GM12878 (cell line): ENCODE data around the gene TSPAN12. TPM values are rescaled to one million over a fixed set of nuclear protein-coding genes. Genes with fewer than 3 reads are reported as not detected.

Source experiments
- ATAC-seq: fragments of 200-7000 bp; cut with Tn5 transposase; 3 replicates; pipeline ENCODE4 v1.9.1; 2020; ENCODE audit warnings: mild to moderate bottlenecking, moderate library complexity
- BruUV-seq: library from RNA; stranded (reverse); fragments of 400-500 nt; replicated peaks from 2 replicates; lab custom pipeline; 2021; lab: Mats Ljungman, UMichigan
- CTCF ChIA-PET: fragments of 300-600 bp; sonication (Branson Sonifier 250); formaldehyde crosslinking; extraction: SDS; loops from one replicate; lab custom pipeline; 2021; ENCODE audit warnings: inconsistent platforms; lab: Yijun Ruan, JAX
- POLR2A ChIA-PET: fragments of 350-600 bp; formaldehyde crosslinking; extraction: SDS; loops from one replicate; lab custom pipeline; 2021; ENCODE audit warnings: inconsistent platforms; lab: Charles Lee
- RAD21 ChIA-PET: fragments of 300-600 bp; sonication (Branson Sonifier 250); formaldehyde crosslinking; loops from one replicate; lab custom pipeline; 2023; ENCODE audit warnings: antibody characterized with exemption; ENCODE audit not compliant: unreplicated experiment; lab: Charles Lee
- SMC1A ChIA-PET: fragments of 300-600 bp; sonication (Branson Sonifier 250); formaldehyde crosslinking; loops from one replicate; lab custom pipeline; 2023; ENCODE audit not compliant: unreplicated experiment, uncharacterized antibody; lab: Charles Lee
- DNase-seq: peaks from one replicate; pipeline ENCODE4 v3.0.0-alpha.2; 2011; ENCODE audit warnings: low read depth, low spot score
- FAIRE-seq: peaks from 3 replicates; lab custom pipeline; 2011; peaks lifted over from hg19 to GRCh38; lab: Jason Lieb, UNC
- H2AFZ ChIP-seq: 2 replicates; pipeline ENCODE4 v1.6.0; 2011; ENCODE audit warnings: low read depth, low read length, control low read depth; ENCODE audit not compliant: control insufficient read depth
- H3K27ac ChIP-seq: 2 replicates; pipeline ENCODE4 v1.5.1; 2011; ENCODE audit warnings: control low read depth; ENCODE audit not compliant: control insufficient read depth, insufficient read depth
- H3K27me3 ChIP-seq, 2 experiments: replicated peaks in 1 of 2; 2 replicates each; pipeline versions ENCODE4 v1.6.0 to v1.6.1; 2011; ENCODE audit warnings: low read length in 1 of 2; ENCODE audit not compliant: control insufficient read depth in 2 of 2, insufficient read depth in 2 of 2
- H3K36me3 ChIP-seq, 2 experiments: 2 replicates each; pipeline ENCODE4 v1.5.1; 2011; ENCODE audit warnings: low read length in 1 of 2; ENCODE audit not compliant: control insufficient read depth in 2 of 2, insufficient read depth in 2 of 2
- H3K4me1 ChIP-seq: 2 replicates; pipeline ENCODE4 v1.6.1; 2011; ENCODE audit warnings: mild to moderate bottlenecking, low read length, moderate library complexity, mixed read lengths; ENCODE audit not compliant: control insufficient read depth, insufficient read depth
- H3K4me2 ChIP-seq: 2 replicates; pipeline ENCODE4 v1.6.0; 2011; ENCODE audit warnings: control low read depth; ENCODE audit not compliant: control insufficient read depth, insufficient read depth
- H3K4me3 ChIP-seq: fragments of 200-600 bp; sonication (generic); 2 replicates; pipeline ENCODE4 v1.5.1; 2016
- H3K79me2 ChIP-seq: 2 replicates; pipeline ENCODE4 v1.6.0; 2011; ENCODE audit warnings: low read length; ENCODE audit not compliant: control insufficient read depth, insufficient read depth
- H3K9ac ChIP-seq: 2 replicates; pipeline ENCODE4 v1.8.0; 2011; ENCODE audit warnings: low read length, control low read depth, mixed read lengths; ENCODE audit not compliant: control insufficient read depth, insufficient read depth
- H3K9me3 ChIP-seq: replicated peaks from 3 replicates; pipeline ENCODE4 v1.5.1; 2011; ENCODE audit warnings: mild to moderate bottlenecking, low read length; ENCODE audit not compliant: control insufficient read depth, insufficient read depth
- H4K20me1 ChIP-seq: 2 replicates; pipeline ENCODE4 v1.6.0; 2011; ENCODE audit not compliant: control insufficient read depth, insufficient read depth
- BMI1 ChIP-seq: fragments of 450-650 bp; IDR thresholded peaks from 2 replicates; pipeline ENCODE4 v1.6.1; 2016; ENCODE audit warnings: mild to moderate bottlenecking, moderate library complexity, borderline replicate concordance
- IKZF2 ChIP-seq, 2 experiments: fragments of 450-650 bp; IDR thresholded peaks; 2 replicates each; pipeline ENCODE4 v1.6.1; 2017; ENCODE audit warnings: mild to moderate bottlenecking in 2 of 2, moderate library complexity in 2 of 2
- IRF4 ChIP-seq: IDR thresholded peaks from 2 replicates; pipeline ENCODE4 v1.6.1; 2011; ENCODE audit warnings: low read depth, low read length
- JUND ChIP-seq: IDR thresholded peaks from 2 replicates; pipeline ENCODE4 v1.6.1; 2012; ENCODE audit warnings: low read depth, mild to moderate bottlenecking, low read length, improper control_type of control experiment, moderate library complexity
- MTA3 ChIP-seq: IDR thresholded peaks from 2 replicates; pipeline ENCODE4 v1.6.1; 2012; ENCODE audit warnings: low read length, inconsistent platforms, borderline replicate concordance
- NFIC ChIP-seq: IDR thresholded peaks from 2 replicates; pipeline ENCODE4 v1.6.1; 2012; ENCODE audit warnings: low read depth, mild to moderate bottlenecking, inconsistent platforms, low read length, moderate library complexity
- POLR2AphosphoS5 ChIP-seq: IDR thresholded peaks from 2 replicates; pipeline ENCODE4 v1.6.1; 2011; ENCODE audit warnings: mild to moderate bottlenecking, low read length, inconsistent platforms
- RUNX3 ChIP-seq: IDR thresholded peaks from 2 replicates; pipeline ENCODE4 v1.6.1; 2012; ENCODE audit warnings: low read length, inconsistent platforms
- SP1 ChIP-seq: IDR thresholded peaks from one replicate; pipeline ENCODE4 v1.6.1; 2011; ENCODE audit warnings: low read depth, low read length
- STAT1 ChIP-seq: fragments of 450-650 bp; conservative IDR thresholded peaks from 2 replicates; pipeline ENCODE4 v1.6.1; 2014; ENCODE audit warnings: antibody characterized with exemption, mild to moderate bottlenecking
- TCF7 ChIP-seq: IDR thresholded peaks from 2 replicates; pipeline ENCODE4 v1.6.1; 2014; ENCODE audit warnings: antibody characterized with exemption, borderline replicate concordance
- WGBS: methylation state at CpG from one replicate; pipeline ENCODE4 v1.1.6; 2016; ENCODE audit warnings: low lambda C conversion rate; ENCODE audit not compliant: insufficient replicate concordance, insufficient coverage; ENCODE audit errors: missing lambda C conversion rate; 5-methylcytosine and 5-hydroxymethylcytosine counted together
- in situ Hi-C: fragments of 300-500 bp; cut with MboI; formaldehyde crosslinking; loops from 9 replicates; pipeline ENCODE4 v1.14.3; 2018; ENCODE audit warnings: mixed read lengths
- intact Hi-C: fragments of 100-400 bp; cut with micrococcal nuclease; formaldehyde crosslinking; loops from one replicate; pipeline ENCODE4 v1.14.2; 2022; ENCODE audit not compliant: unreplicated experiment
- polyA plus RNA-seq, 11 experiments: library from polyadenylated mRNA; depleted of rRNA in 4 of 11; unstranded in 6 of 11; stranded (reverse) in 5 of 11; fragments of >200 nt; fragmentation: Nextera tagmentation in 4 of 11; fragmentation: Illumina TruSeq in 1 of 11; extraction: Ambion mirVana in 4 of 11; extraction: Trizol in 1 of 11; gene quantifications; 1 replicate in 1 of 11; 2 replicates in 10 of 11; pipeline versions ENCODE4 v1.2.1 to v1.2.3, GENCODE V29; 2011 to 2016; ENCODE audit warnings: inconsistent platforms in 2 of 11, missing spikeins in 2 of 11, low read depth in 1 of 11
- total RNA-seq, 4 experiments: library from RNA; depleted of rRNA in 3 of 4; stranded (reverse); fragments of >200 nt in 3 of 4; fragmentation: Illumina TruSeq in 1 of 4; extraction: Trizol in 1 of 4; gene quantifications; 2 replicates each; pipeline versions ENCODE4 v1.2.1 to v1.2.3, GENCODE V29; 2013 to 2021
- TF ChIP-seq, protein P1 (sequence below): fragments of 450-650 bp; IDR thresholded peaks from 2 replicates; pipeline ENCODE4 v1.6.1; 2017; ENCODE audit warnings: low read depth, mild to moderate bottlenecking, moderate library complexity
- TF ChIP-seq, protein P2 (sequence below): IDR thresholded peaks from 2 replicates; pipeline ENCODE4 v1.6.1; 2012; ENCODE audit warnings: low read length, inconsistent platforms
- TF ChIP-seq, protein P3 (sequence below): fragments of 450-650 bp; IDR thresholded peaks from 2 replicates; pipeline ENCODE4 v1.6.1; 2016; ENCODE audit warnings: mild to moderate bottlenecking
- TF ChIP-seq, protein P4 (sequence below): IDR thresholded peaks from 2 replicates; pipeline ENCODE4 v1.6.1; 2012; ENCODE audit warnings: improper control_type of control experiment, low read depth, low read length; ENCODE audit not compliant: insufficient replicate concordance

TSPAN12 gene
- total and polyA plus RNA-seq, 10 of the 15 experiments (the other 5 are each of a cell fraction or from before 2014, with no cell fraction given): 0.67 to 110 (median 1.3) TPM

DNA sequence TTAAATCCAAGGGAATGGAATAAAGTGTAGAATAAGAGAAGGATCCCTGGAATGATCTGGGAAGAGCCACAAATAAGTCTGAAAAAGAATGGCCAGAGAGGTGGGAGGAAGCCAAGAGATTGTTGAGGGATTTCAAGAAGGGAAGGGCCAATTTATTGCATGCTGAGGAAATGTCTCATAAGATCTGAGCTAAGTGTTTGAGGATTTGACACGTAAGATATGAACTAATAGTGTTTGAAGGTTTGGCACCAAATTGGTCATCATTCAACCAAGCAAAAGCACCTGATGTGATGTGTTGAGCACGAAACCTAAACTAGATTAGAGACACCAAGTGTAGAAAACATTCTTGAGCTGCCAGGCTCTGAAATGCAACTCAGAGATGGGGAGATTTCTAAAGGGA, 97.9 kb downstream of the TSPAN12 start:
- no peaks in the 10 kb centered on the region for H3K36me3 ChIP-seq
- H4K20me1 ChIP-seq: no peaks in the 10 kb centered on the region
- DNase-seq (peak; percentile 21), FAIRE-seq (no peak), ATAC-seq (peak; percentile 92)
- H3K79me2 ChIP-seq: no peaks in the 10 kb centered on the region
- no peak overlapping the region for H3K9ac ChIP-seq
- ChIA-PET RAD21 (interaction anchor here (0.6 to 1.2 kb wide), 4 partner anchors 32 to 66 kb away, joined by 3 to 5 read pairs (median 3); no protein-coding TSS in a partner anchor), SMC1A (interaction anchor here (0.6 to 2.0 kb wide), 5 partner anchors 11 to 1903 kb away, joined by 3 to 13 read pairs (median 3); no protein-coding TSS in a partner anchor), POLR2A (interaction anchor here (0.6 kb wide), 1 partner anchor 19 kb away, joined by 3 read pairs; no protein-coding TSS in a partner anchor), CTCF (interaction anchor here (0.6 to 1.1 kb wide), 2 partner anchors 31 to 47 kb away, joined by 3 to 4 read pairs; no protein-coding TSS in a partner anchor)
- intact Hi-C loops: no loop called here
- H3K4me1 ChIP-seq: no peaks in the 10 kb centered on the region
- no peak overlapping the region for H3K4me3 ChIP-seq
- 0 out of 2 replicates have a peak overlapping the region, but pooled peaks have one; percentile 15 for H2AFZ ChIP-seq
- in situ Hi-C loops: no loop called here
- H3K27ac ChIP-seq: no peak overlapping the region
- BruUV-seq: no TSS peak
- H3K4me2 ChIP-seq: no peak overlapping the region
- no peaks in the 10 kb centered on the region for H3K9me3 ChIP-seq
- H3K27me3 ChIP-seq: no peaks in the 10 kb centered on the region
- WGBS: 0% methylated on average over 2 of the region's 2 CpGs
- peak; percentile 92 for TF ChIP-seq RUNX3
- TF ChIP-seq, protein P1, sequence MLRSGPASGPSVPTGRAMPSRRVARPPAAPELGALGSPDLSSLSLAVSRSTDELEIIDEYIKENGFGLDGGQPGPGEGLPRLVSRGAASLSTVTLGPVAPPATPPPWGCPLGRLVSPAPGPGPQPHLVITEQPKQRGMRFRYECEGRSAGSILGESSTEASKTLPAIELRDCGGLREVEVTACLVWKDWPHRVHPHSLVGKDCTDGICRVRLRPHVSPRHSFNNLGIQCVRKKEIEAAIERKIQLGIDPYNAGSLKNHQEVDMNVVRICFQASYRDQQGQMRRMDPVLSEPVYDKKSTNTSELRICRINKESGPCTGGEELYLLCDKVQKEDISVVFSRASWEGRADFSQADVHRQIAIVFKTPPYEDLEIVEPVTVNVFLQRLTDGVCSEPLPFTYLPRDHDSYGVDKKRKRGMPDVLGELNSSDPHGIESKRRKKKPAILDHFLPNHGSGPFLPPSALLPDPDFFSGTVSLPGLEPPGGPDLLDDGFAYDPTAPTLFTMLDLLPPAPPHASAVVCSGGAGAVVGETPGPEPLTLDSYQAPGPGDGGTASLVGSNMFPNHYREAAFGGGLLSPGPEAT: peak; percentile 68; the same call in 1 of the 2 replicates
- peak; percentile 84; the same call in 1 of the 2 replicates for TF ChIP-seq IRF4
- TF ChIP-seq NFIC: peak; percentile 90
- TF ChIP-seq, protein P2, sequence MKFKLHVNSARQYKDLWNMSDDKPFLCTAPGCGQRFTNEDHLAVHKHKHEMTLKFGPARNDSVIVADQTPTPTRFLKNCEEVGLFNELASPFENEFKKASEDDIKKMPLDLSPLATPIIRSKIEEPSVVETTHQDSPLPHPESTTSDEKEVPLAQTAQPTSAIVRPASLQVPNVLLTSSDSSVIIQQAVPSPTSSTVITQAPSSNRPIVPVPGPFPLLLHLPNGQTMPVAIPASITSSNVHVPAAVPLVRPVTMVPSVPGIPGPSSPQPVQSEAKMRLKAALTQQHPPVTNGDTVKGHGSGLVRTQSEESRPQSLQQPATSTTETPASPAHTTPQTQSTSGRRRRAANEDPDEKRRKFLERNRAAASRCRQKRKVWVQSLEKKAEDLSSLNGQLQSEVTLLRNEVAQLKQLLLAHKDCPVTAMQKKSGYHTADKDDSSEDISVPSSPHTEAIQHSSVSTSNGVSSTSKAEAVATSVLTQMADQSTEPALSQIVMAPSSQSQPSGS: peak; percentile 82
- TF ChIP-seq POLR2AphosphoS5: no peak
- 0 out of 2 replicates have a peak, but pooled peaks have one; percentile 33 for TF ChIP-seq MTA3
- 0 out of 2 replicates have a peak, but pooled peaks have one; percentile 12 for TF ChIP-seq JUND
- peak; percentile 97 for TF ChIP-seq TCF7
- TF ChIP-seq IKZF2 (IDR thresholded peaks at IDR 0.05): peak in 1 of 2 experiments; percentile 75; a peak in 2 of 4 replicates
- TF ChIP-seq, protein P3, sequence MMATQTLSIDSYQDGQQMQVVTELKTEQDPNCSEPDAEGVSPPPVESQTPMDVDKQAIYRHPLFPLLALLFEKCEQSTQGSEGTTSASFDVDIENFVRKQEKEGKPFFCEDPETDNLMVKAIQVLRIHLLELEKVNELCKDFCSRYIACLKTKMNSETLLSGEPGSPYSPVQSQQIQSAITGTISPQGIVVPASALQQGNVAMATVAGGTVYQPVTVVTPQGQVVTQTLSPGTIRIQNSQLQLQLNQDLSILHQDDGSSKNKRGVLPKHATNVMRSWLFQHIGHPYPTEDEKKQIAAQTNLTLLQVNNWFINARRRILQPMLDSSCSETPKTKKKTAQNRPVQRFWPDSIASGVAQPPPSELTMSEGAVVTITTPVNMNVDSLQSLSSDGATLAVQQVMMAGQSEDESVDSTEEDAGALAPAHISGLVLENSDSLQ: 0 out of 2 replicates have a peak, but pooled peaks have one; percentile 5
- no peak for TF ChIP-seq SP1
- TF ChIP-seq BMI1: 0 out of 2 replicates have a peak, but pooled peaks have one; percentile 45
- TF ChIP-seq, protein P4, sequence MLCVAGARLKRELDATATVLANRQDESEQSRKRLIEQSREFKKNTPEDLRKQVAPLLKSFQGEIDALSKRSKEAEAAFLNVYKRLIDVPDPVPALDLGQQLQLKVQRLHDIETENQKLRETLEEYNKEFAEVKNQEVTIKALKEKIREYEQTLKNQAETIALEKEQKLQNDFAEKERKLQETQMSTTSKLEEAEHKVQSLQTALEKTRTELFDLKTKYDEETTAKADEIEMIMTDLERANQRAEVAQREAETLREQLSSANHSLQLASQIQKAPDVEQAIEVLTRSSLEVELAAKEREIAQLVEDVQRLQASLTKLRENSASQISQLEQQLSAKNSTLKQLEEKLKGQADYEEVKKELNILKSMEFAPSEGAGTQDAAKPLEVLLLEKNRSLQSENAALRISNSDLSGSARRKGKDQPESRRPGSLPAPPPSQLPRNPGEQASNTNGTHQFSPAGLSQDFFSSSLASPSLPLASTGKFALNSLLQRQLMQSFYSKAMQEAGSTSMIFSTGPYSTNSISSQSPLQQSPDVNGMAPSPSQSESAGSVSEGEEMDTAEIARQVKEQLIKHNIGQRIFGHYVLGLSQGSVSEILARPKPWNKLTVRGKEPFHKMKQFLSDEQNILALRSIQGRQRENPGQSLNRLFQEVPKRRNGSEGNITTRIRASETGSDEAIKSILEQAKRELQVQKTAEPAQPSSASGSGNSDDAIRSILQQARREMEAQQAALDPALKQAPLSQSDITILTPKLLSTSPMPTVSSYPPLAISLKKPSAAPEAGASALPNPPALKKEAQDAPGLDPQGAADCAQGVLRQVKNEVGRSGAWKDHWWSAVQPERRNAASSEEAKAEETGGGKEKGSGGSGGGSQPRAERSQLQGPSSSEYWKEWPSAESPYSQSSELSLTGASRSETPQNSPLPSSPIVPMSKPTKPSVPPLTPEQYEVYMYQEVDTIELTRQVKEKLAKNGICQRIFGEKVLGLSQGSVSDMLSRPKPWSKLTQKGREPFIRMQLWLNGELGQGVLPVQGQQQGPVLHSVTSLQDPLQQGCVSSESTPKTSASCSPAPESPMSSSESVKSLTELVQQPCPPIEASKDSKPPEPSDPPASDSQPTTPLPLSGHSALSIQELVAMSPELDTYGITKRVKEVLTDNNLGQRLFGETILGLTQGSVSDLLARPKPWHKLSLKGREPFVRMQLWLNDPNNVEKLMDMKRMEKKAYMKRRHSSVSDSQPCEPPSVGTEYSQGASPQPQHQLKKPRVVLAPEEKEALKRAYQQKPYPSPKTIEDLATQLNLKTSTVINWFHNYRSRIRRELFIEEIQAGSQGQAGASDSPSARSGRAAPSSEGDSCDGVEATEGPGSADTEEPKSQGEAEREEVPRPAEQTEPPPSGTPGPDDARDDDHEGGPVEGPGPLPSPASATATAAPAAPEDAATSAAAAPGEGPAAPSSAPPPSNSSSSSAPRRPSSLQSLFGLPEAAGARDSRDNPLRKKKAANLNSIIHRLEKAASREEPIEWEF: no peak
- TF ChIP-seq STAT1: no peak
